NCI-H128 (cell line): Measurements from ENCODE around the gene SLC39A13.
A peak's percentile ranks its signal among the peaks of the same experiment; 100 is the strongest.

Source experiments
- DNase-seq: peaks from one replicate; lab custom pipeline; 2025; ENCODE audit not compliant: unreplicated experiment; lab: John Stamatoyannopoulos, UW

SLC39A13 gene

GRCh38 chr11:47407746-47408590 is at the start of gene SLC39A13:
Gene SLC39A13, plus strand, starts transcription at chr11:47408590. Its CDS starts 1,505 bp downstream, at chr11:47410095.
- DNase-seq, result peak; percentile 89

- no peak for DNase-seq
Measured at GRCh38 chr11:47358731-47359051, 49.7 kb upstream of the SLC39A13 start.

- DNase-seq, result no peak
Measured at GRCh38 chr11:47359162-47359561, 49.2 kb upstream of the SLC39A13 start.

- DNase-seq, result no peak
Measured at GRCh38 chr11:47359586-47359985, 48.8 kb upstream of the SLC39A13 start.

- no peak for DNase-seq
Measured at GRCh38 chr11:47360341-47360740, 48.0 kb upstream of the SLC39A13 start.

GRCh38 chr11:47361419-47361818 is 47.0 kb upstream of the SLC39A13 start:
- no peak for DNase-seq

GRCh38 chr11:47366020-47366490 is 42.3 kb upstream of the SLC39A13 start:
- no peak for DNase-seq

- no peak for DNase-seq
Measured at GRCh38 chr11:47369676-47370075, 38.7 kb upstream of the SLC39A13 start.

- no peak for DNase-seq
Measured at GRCh38 chr11:47372422-47372821, 36.0 kb upstream of the SLC39A13 start.

- DNase-seq, result no peak
Measured at GRCh38 chr11:47373876-47374719, 34.3 kb upstream of the SLC39A13 start.

- DNase-seq, result no peak
Measured at GRCh38 chr11:47374720-47375019, 33.7 kb upstream of the SLC39A13 start.

- DNase-seq, result no peak
Measured at GRCh38 chr11:47375020-47375419, 33.4 kb upstream of the SLC39A13 start.

GRCh38 chr11:47375546-47376085 is 32.8 kb upstream of the SLC39A13 start:
- no peak for DNase-seq

GRCh38 chr11:47376107-47376524 is 32.3 kb upstream of the SLC39A13 start:
- DNase-seq, result no peak

- no peak for DNase-seq
Measured at GRCh38 chr11:47376525-47377371, 31.6 kb upstream of the SLC39A13 start.

- no peak for DNase-seq
Measured at GRCh38 chr11:47377571-47378009, 30.8 kb upstream of the SLC39A13 start.

GRCh38 chr11:47378010-47378835 is 30.2 kb upstream of the SLC39A13 start, which contains the start of gene SPI1:
Gene SPI1, minus strand, starts transcription at chr11:47378547. Its CDS starts 194 bp downstream, at chr11:47378353.
- DNase-seq, result no peak

GRCh38 chr11:47378836-47379170 is 29.6 kb upstream of the SLC39A13 start:
- no peak for DNase-seq

GRCh38 chr11:47379317-47379716 is 29.1 kb upstream of the SLC39A13 start:
- no peak for DNase-seq

- DNase-seq, result no peak
Measured at GRCh38 chr11:47380078-47380477, 28.3 kb upstream of the SLC39A13 start.
